OCI-LY7 (cell line): ENCODE measurements around the gene HNRNPL. TPM values are rescaled to one million over a fixed set of nuclear protein-coding genes. Genes with fewer than 3 reads are reported as not detected.
A peak's percentile ranks its signal among the peaks of the same experiment; 100 is the strongest.
"Not testable (repeated sequence)": the region's sequence is repeated elsewhere in the genome, so short reads cannot be mapped to it uniquely, and the experiment has no call there.

Experiments
- BruUV-seq: library from RNA; stranded (reverse); fragments of 400-500 nt; replicated peaks from 2 replicates; lab custom pipeline; 2021; lab: Mats Ljungman, UMichigan
- CTCF ChIA-PET: fragments of 300-600 bp; sonication (Branson Sonifier 250); formaldehyde crosslinking; loops from one replicate; lab custom pipeline; 2022; ENCODE audit warnings: antibody characterized with exemption; ENCODE audit not compliant: unreplicated experiment; lab: Charles Lee
- POLR2A ChIA-PET: fragments of 300-600 bp; sonication (Branson Sonifier 250); formaldehyde crosslinking; loops from one replicate; lab custom pipeline; 2022; ENCODE audit warnings: antibody characterized with exemption; lab: Charles Lee
- DNase-seq: peaks from one replicate; pipeline ENCODE4 v3.0.0-alpha.2; 2015; ENCODE audit warnings: low spot score
- H2AFZ ChIP-seq: fragments of 200-600 bp; sonication (generic), shearing (Covaris generic); 2 replicates; pipeline ENCODE4 v1.6.1; 2014; ENCODE audit warnings: mild to moderate bottlenecking, antibody characterized with exemption, low read length, moderate library complexity
- H3K27ac ChIP-seq: fragments of 200-600 bp; sonication (generic); 2 replicates; pipeline ENCODE4 v1.5.1; 2014; ENCODE audit warnings: mixed run types, low read depth, mild to moderate bottlenecking, moderate library complexity, low read length, inconsistent platforms; ENCODE audit not compliant: poor library complexity, severe bottlenecking
- H3K36me3 ChIP-seq: fragments of 200-600 bp; sonication (generic); 2 replicates; pipeline ENCODE4 v1.6.1; 2014; ENCODE audit warnings: mild to moderate bottlenecking, antibody characterized with exemption, low read length, moderate library complexity, mixed read lengths; ENCODE audit not compliant: insufficient read depth
- H3K4me1 ChIP-seq: fragments of 200-600 bp; sonication (generic); 2 replicates; pipeline ENCODE4 v1.5.1; 2014; ENCODE audit warnings: mild to moderate bottlenecking, low read length; ENCODE audit not compliant: insufficient read depth, poor library complexity, severe bottlenecking
- H3K4me2 ChIP-seq: fragments of 200-600 bp; sonication (generic); 2 replicates; pipeline ENCODE4 v1.6.1; 2014; ENCODE audit warnings: mild to moderate bottlenecking, low read length
- H3K4me3 ChIP-seq: fragments of 200-600 bp; sonication (generic); 2 replicates; pipeline ENCODE4 v1.5.1; 2014; ENCODE audit warnings: mild to moderate bottlenecking, low read depth, low read length; ENCODE audit not compliant: poor library complexity, severe bottlenecking
- H3K79me2 ChIP-seq: fragments of 200-600 bp; sonication (generic); 2 replicates; pipeline ENCODE4 v1.6.1; 2016; ENCODE audit warnings: low read depth, mild to moderate bottlenecking, low read length, moderate library complexity, mixed read lengths; ENCODE audit not compliant: insufficient read depth
- H3K9me2 ChIP-seq: fragments of 200-600 bp; sonication (generic); 2 replicates; pipeline ENCODE4 v1.6.1; 2016; ENCODE audit warnings: mild to moderate bottlenecking, low read length, mixed read lengths; ENCODE audit not compliant: insufficient read depth
- H3K9me3 ChIP-seq: fragments of 200-600 bp; sonication (generic); 2 replicates; pipeline ENCODE4 v1.6.1; 2014; ENCODE audit warnings: mild to moderate bottlenecking, mixed run types, low read length, mixed read lengths
- H4K20me1 ChIP-seq: fragments of 200-600 bp; sonication (generic); 2 replicates; pipeline ENCODE4 v1.6.1; 2014; ENCODE audit warnings: mild to moderate bottlenecking, antibody characterized with exemption, low read length, moderate library complexity, mixed read lengths; ENCODE audit not compliant: insufficient read depth
- EZH2phosphoT487 ChIP-seq: fragments of 200-600 bp; sonication (generic); IDR thresholded peaks from 2 replicates; pipeline ENCODE4 v1.6.1; 2018; ENCODE audit warnings: low read depth, borderline replicate concordance, mild to moderate bottlenecking, mixed run types, antibody characterized with exemption, low read length, moderate library complexity, mixed read lengths
- intact Hi-C: fragments of 100-400 bp; cut with micrococcal nuclease; formaldehyde crosslinking; loops from one replicate; pipeline ENCODE4 v1.10.0; 2022; ENCODE audit not compliant: unreplicated experiment
- total RNA-seq, 2 experiments: library from RNA; depleted of rRNA in 1 of 2; stranded (reverse); fragments of >200 nt in 1 of 2; shearing (Covaris generic) in 1 of 2; gene quantifications; 2 replicates each; pipeline ENCODE4 v1.2.3, GENCODE V29; 2014 to 2022
- TF ChIP-seq, protein P1 (sequence below): fragments of 200-600 bp; sonication (generic); conservative IDR thresholded peaks from 2 replicates; pipeline ENCODE4 v1.5.1; 2014; ENCODE audit warnings: mild to moderate bottlenecking, antibody characterized with exemption, low read length, moderate library complexity, mixed read lengths

HNRNPL gene
- total RNA-seq, 2 experiments from 2014 or later, result 263 to 655 TPM

DNA sequence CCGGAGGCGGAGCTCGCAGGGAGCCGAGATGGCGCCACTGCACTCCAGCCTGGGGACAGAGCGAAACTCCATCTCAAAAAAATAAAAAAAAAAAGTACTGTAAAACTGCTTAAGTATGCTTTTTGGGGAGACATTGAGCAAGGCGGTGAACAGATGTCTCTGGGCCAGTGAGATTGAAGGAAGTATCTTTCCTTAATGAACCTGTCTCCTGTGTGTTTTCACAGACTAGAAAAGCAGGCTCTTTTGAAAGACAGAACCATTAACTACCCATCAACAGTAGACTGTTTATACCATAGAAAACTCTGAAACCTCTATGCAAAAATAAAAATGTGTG lies 16.7 kb downstream of the HNRNPL start:
- Histone ChIP-seq H3K4me2 (no peak overlapping the region), H4K20me1 (no peaks in the 10 kb centered on the region), H3K9me2 (no peaks in the 10 kb centered on the region), H3K79me2 (peaks cover 7% of the 10 kb centered on the region; the same call in 1 of the 2 replicates), H2AFZ (no peak overlapping the region), H3K4me3 (no peak overlapping the region), H3K9me3 (no peaks in the 10 kb centered on the region), H3K36me3 (peaks cover 49% of the 10 kb centered on the region), H3K4me1 (peaks cover 17% of the 10 kb centered on the region), H3K27ac (no peak overlapping the region)
- no peak for DNase-seq
- ChIA-PET POLR2A (interaction anchor here (0.6 to 1.3 kb wide), 3 partner anchors 11 to 1086 kb away, joined by 4 read pairs; no protein-coding TSS in a partner anchor), CTCF (no interaction called here)
- BruUV-seq, result no TSS peak
- intact Hi-C loops, result no loop called here
- TF ChIP-seq EZH2phosphoT487, result no peak
- TF ChIP-seq, protein P1, sequence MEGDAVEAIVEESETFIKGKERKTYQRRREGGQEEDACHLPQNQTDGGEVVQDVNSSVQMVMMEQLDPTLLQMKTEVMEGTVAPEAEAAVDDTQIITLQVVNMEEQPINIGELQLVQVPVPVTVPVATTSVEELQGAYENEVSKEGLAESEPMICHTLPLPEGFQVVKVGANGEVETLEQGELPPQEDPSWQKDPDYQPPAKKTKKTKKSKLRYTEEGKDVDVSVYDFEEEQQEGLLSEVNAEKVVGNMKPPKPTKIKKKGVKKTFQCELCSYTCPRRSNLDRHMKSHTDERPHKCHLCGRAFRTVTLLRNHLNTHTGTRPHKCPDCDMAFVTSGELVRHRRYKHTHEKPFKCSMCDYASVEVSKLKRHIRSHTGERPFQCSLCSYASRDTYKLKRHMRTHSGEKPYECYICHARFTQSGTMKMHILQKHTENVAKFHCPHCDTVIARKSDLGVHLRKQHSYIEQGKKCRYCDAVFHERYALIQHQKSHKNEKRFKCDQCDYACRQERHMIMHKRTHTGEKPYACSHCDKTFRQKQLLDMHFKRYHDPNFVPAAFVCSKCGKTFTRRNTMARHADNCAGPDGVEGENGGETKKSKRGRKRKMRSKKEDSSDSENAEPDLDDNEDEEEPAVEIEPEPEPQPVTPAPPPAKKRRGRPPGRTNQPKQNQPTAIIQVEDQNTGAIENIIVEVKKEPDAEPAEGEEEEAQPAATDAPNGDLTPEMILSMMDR, result no peak

DNA sequence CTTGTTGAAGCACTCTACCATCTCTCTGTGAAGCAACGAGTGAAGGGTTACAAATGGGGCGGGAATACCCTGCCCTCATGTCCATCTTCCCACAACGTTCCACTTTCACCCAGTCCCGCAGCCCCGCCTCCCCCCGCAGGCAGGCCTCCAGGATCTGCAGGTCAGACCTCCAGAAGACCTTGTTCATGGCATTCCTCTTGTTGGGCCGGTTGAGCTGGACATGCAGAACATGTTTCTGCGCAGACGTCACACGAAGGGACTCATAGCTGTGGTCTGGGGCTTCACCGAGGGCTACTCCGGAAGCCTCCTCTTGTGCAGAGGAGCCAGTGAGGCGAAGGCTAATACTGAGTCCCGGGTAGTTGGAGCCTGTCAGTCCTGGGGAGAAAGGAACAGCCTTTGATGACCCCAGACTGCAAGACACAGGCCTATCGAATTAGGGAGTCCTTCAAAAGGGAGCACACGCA lies 18.6 kb downstream of the HNRNPL start:
- POLR2A ChIA-PET, result interaction anchor here (0.7 to 1.0 kb wide), 5 partner anchors 17 to 1812 kb away, joined by 3 to 5 read pairs (median 3); no protein-coding TSS in a partner anchor
- Histone ChIP-seq H3K27ac (peak overlapping the region; percentile 57), H3K4me1 (peaks cover 17% of the 10 kb centered on the region), H3K9me2 (no peaks in the 10 kb centered on the region), H3K4me2 (peak overlapping the region; percentile 100), H3K36me3 (peaks cover 40% of the 10 kb centered on the region), H3K79me2 (peaks cover 7% of the 10 kb centered on the region; the same call in 1 of the 2 replicates), H4K20me1 (no peaks in the 10 kb centered on the region), H3K4me3 (peak overlapping the region; percentile 85), H2AFZ (peak overlapping the region; percentile 95), H3K9me3 (no peaks in the 10 kb centered on the region)
- TF ChIP-seq, protein P1, result no peak
- no peak for TF ChIP-seq EZH2phosphoT487
- TSS peak; percentile 56 for BruUV-seq
- DNase-seq, result peak; percentile 62
- CTCF ChIA-PET, result no interaction called here
- intact Hi-C loops, result no loop called here

DNA sequence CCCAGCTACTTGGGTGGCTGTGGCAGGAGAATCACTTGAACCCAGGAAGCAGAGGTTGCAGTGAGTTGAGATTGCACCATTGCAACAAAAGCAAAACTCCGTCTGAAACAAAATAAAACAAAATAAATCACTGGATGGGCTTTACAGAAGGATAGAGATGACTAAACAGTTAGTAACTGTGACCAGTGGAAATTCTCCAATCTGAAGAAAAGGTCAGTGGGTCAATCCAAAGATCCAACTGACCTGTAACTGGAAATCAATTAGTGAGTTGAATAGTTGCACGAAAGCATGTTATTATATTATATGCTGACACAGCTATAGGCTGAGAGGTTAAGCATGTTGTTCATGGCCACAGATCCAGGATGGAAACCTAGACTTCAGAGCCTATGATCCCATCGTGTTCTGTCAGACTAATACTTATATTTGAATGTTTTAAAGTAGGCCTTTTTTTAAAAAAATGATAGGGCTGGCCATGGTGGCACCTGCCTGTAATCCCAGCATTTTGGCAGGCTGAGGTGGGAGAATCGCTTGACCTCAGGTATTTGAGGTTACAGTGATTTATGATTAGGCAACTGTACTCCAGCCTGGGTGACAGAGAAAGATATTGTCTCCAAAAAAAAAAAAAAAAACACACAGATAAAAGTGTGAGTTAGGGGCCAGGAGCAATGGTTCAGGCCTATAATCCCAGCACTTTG lies 19.6 kb downstream of the HNRNPL start:
- intact Hi-C loops, result no loop called here

DNA sequence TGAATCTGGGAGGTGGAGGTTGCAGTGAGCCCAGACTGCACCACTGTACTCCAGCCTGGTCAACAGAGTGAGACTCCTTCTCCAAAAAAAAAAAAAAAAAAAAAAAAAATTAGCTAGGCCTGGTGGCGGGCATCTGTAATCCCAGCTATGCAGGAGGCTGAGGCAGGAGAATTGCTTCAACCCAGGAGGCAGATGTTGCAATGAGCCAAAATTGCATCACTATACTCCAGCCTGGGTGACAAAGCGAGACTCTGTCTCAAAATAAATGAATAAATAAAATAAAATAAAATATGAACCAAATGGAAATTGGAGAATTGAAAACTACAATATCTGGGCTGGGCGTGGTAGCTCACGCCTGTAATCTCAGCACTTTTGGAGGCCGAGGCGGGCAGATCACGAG lies 20.6 kb downstream of the HNRNPL start:
- intact Hi-C loops, H4K20me1 ChIP-seq, H3K27ac ChIP-seq, H3K4me2 ChIP-seq, H3K9me2 ChIP-seq, H3K4me3 ChIP-seq, DNase-seq, H3K9me3 ChIP-seq, H3K79me2 ChIP-seq, CTCF ChIA-PET, BruUV-seq, H2AFZ ChIP-seq: not testable (repeated sequence)
- H3K36me3 ChIP-seq, result peaks cover 29% of the 10 kb centered on the region
- POLR2A ChIA-PET, result interaction anchor here (0.6 kb wide), 1 partner anchor 101 kb away, joined by 4 read pairs; the partner anchor contains the start of genes MRPS12 and SARS2
- peaks cover 17% of the 10 kb centered on the region for H3K4me1 ChIP-seq

More for the DNA sequence above, 19.6 kb downstream of the HNRNPL start:
- Histone ChIP-seq H3K9me2 (no peaks in the 10 kb centered on the region), H3K4me1 (peaks cover 17% of the 10 kb centered on the region), H4K20me1 (no peaks in the 10 kb centered on the region), H3K4me2 (peak overlapping the region; percentile 100; the same call in 1 of the 2 replicates), H2AFZ (no peak overlapping the region), H3K9me3 (no peaks in the 10 kb centered on the region), H3K4me3 (peak overlapping the region; percentile 85), H3K79me2 (peaks cover 7% of the 10 kb centered on the region; the same call in 1 of the 2 replicates), H3K36me3 (peaks cover 30% of the 10 kb centered on the region), H3K27ac (no peak overlapping the region)
- TF ChIP-seq EZH2phosphoT487, result no peak
- TF ChIP-seq, protein P1, result no peak
- BruUV-seq, result no TSS peak
- CTCF ChIA-PET, result no interaction called here
- DNase-seq, result no peak
- POLR2A ChIA-PET, result interaction anchor here (0.5 to 1.0 kb wide), 4 partner anchors 21 to 834 kb away, joined by 3 to 5 read pairs (median 4); no protein-coding TSS in a partner anchor
